K562 (cell line): ENCODE measurements around the gene FAM20B. TPM values are rescaled to one million over a fixed set of nuclear protein-coding genes. Genes with fewer than 3 reads are reported as not detected.

Experiments
- ATAC-seq: fragments of 200-7000 bp; cut with Tn5 transposase; 3 replicates; pipeline ENCODE4 v1.9.1; 2020; ENCODE audit warnings: moderate library complexity
- BruUV-seq: library from RNA; stranded (reverse); fragments of 400-500 nt; replicated peaks from 2 replicates; lab custom pipeline; 2021; lab: Mats Ljungman, UMichigan
- CTCF ChIA-PET: fragments of 300-600 bp; formaldehyde crosslinking; extraction: SDS; loops from one replicate; lab custom pipeline; 2021; ENCODE audit warnings: low intra/inter-chr PET ratio; lab: Yijun Ruan, JAX
- POLR2A ChIA-PET: fragments of 300-600, 350-650 bp; sonication (Branson Sonifier 250); formaldehyde crosslinking; extraction: SDS; loops from one replicate; lab custom pipeline; 2021; ENCODE audit warnings: antibody characterized with exemption, inconsistent platforms; lab: Yijun Ruan, JAX
- DNase-seq, 4 experiments: peaks; one replicate each; pipeline versions ENCODE4 v3.0.0 to v3.0.0-alpha.2; 2011 to 2018; ENCODE audit warnings: low spot score in 3 of 4, mixed read lengths in 3 of 4; ENCODE audit errors: extremely low read depth in 1 of 4
- FAIRE-seq: peaks from 2 replicates; lab custom pipeline; 2011; peaks lifted over from hg19 to GRCh38; lab: Jason Lieb, UNC
- H2AFZ ChIP-seq: 2 replicates; pipeline ENCODE4 v1.6.0; 2011; ENCODE audit warnings: low read depth, low read length, control low read depth, inconsistent platforms
- H3K27ac ChIP-seq: fragments of 200-600 bp; 3 replicates; pipeline ENCODE4 v1.8.0; 2011; ENCODE audit warnings: low read depth, mild to moderate bottlenecking, control low read depth, inconsistent platforms, low read length, moderate library complexity, mixed read lengths; ENCODE audit errors: extremely low read depth
- H3K27me3 ChIP-seq, 2 experiments: fragments of 300-600 bp in 1 of 2; 2 replicates in 1 of 2; 3 replicates in 1 of 2; pipeline versions ENCODE4 v1.6.0 to v1.8.0; 2011; ENCODE audit warnings: inconsistent platforms in 2 of 2, low read length in 2 of 2, mild to moderate bottlenecking in 1 of 2, mixed read lengths in 1 of 2, moderate library complexity in 1 of 2; ENCODE audit not compliant: control insufficient read depth in 2 of 2, insufficient read depth in 2 of 2
- H3K36me3 ChIP-seq: fragments of 300-600 bp; 3 replicates; pipeline ENCODE4 v1.8.0; 2011; ENCODE audit warnings: mild to moderate bottlenecking, low read length, inconsistent platforms; ENCODE audit not compliant: control insufficient read depth, insufficient read depth
- H3K4me1 ChIP-seq, 2 experiments: fragments of 200-600 bp in 1 of 2; replicated peaks in 1 of 2; 2 replicates in 1 of 2; 3 replicates in 1 of 2; pipeline versions ENCODE4 v1.5.1 to v1.8.0; 2011; ENCODE audit warnings: inconsistent platforms in 2 of 2, low read length in 2 of 2, mild to moderate bottlenecking in 1 of 2, mixed read lengths in 1 of 2, moderate library complexity in 1 of 2; ENCODE audit not compliant: control insufficient read depth in 2 of 2, insufficient read depth in 2 of 2
- H3K4me2 ChIP-seq: 2 replicates; pipeline ENCODE4 v1.6.1; 2011; ENCODE audit warnings: low read length, control low read depth, inconsistent platforms, mixed read lengths; ENCODE audit not compliant: insufficient read depth
- H3K4me3 ChIP-seq: fragments of 200-600 bp; sonication (generic), shearing (Covaris generic); 2 replicates; pipeline ENCODE4 v1.5.1; 2016; ENCODE audit warnings: control low read depth, inconsistent platforms
- H3K79me2 ChIP-seq: fragments of 200-600 bp; 3 replicates; pipeline ENCODE4 v1.8.0; 2011; ENCODE audit warnings: low read length, inconsistent platforms; ENCODE audit not compliant: control insufficient read depth, insufficient read depth
- H3K9ac ChIP-seq, 2 experiments: 2 replicates each; pipeline versions ENCODE4 v1.6.0 to v1.6.1; 2011; ENCODE audit warnings: low read depth in 2 of 2, low read length in 2 of 2, control low read depth in 1 of 2, inconsistent platforms in 1 of 2, mild to moderate bottlenecking in 1 of 2, mixed read lengths in 1 of 2; ENCODE audit not compliant: insufficient read depth in 1 of 2
- H3K9me1 ChIP-seq: one replicate; pipeline ENCODE4 v1.6.0; 2011; ENCODE audit warnings: inconsistent platforms, mild to moderate bottlenecking, low read length, moderate library complexity; ENCODE audit not compliant: control insufficient read depth, insufficient read depth
- H3K9me3 ChIP-seq: replicated peaks from 2 replicates; pipeline ENCODE4 v1.5.1; 2011; ENCODE audit warnings: low read depth, low read length, inconsistent platforms; ENCODE audit not compliant: control insufficient read depth, insufficient read depth
- H4K20me1 ChIP-seq: replicated peaks from 2 replicates; pipeline ENCODE4 v1.6.1; 2011; ENCODE audit warnings: low read length, inconsistent platforms, mixed read lengths; ENCODE audit not compliant: control insufficient read depth, insufficient read depth
- CHD7 ChIP-seq: fragments of 200-600 bp; sonication (generic); IDR thresholded peaks from one replicate; pipeline ENCODE4 v1.6.1; 2012; ENCODE audit warnings: mild to moderate bottlenecking, low read depth, low read length, inconsistent platforms
- KLF1 ChIP-seq: fragments of 450-650 bp; IDR thresholded peaks from 2 replicates; pipeline ENCODE4 v1.6.1; 2016; ENCODE audit warnings: missing genetic modification characterization, missing compliant biosample characterization
- PML ChIP-seq: IDR thresholded peaks from 2 replicates; pipeline ENCODE4 v1.6.1; 2012; ENCODE audit warnings: low read length, inconsistent platforms
- XRCC5 ChIP-seq: fragments of 200-400 bp; formaldehyde crosslinking; IDR thresholded peaks from 2 replicates; pipeline ENCODE4 v1.6.1; 2017; ENCODE audit warnings: low read depth, mild to moderate bottlenecking, low read length
- WGBS: fragments of 100-300 bp; shearing (Covaris generic); methylation state at CpG from one replicate; pipeline ENCODE4 v1.1.6; 2016; ENCODE audit warnings: low coverage, mixed read lengths; ENCODE audit not compliant: insufficient coverage; ENCODE audit errors: missing lambda C conversion rate; 5-methylcytosine and 5-hydroxymethylcytosine counted together
- in situ Hi-C: fragments of 300-500 bp; cut with MboI; formaldehyde crosslinking; loops from 4 replicates; pipeline ENCODE4 v1.15.0; 2018; ENCODE audit warnings: inconsistent platforms, mixed read lengths
- intact Hi-C: fragments of 100-400 bp; cut with micrococcal nuclease; formaldehyde crosslinking; loops from 2 replicates; pipeline ENCODE4 v1.14.2; 2022
- polyA plus RNA-seq, 8 experiments: library from polyadenylated mRNA; depleted of rRNA in 4 of 8; stranded (reverse) in 5 of 8; unstranded in 3 of 8; fragments of >200 nt; fragmentation: Nextera tagmentation in 2 of 8; fragmentation: Illumina TruSeq in 1 of 8; extraction: Ambion mirVana in 2 of 8; extraction: Trizol in 1 of 8; gene quantifications; 2 replicates each; pipeline versions ENCODE4 v1.2.1 to v1.2.3, GENCODE V29; 2011 to 2014; ENCODE audit warnings: inconsistent platforms in 1 of 8, missing spikeins in 1 of 8
- total RNA-seq, 7 experiments: library from RNA; depleted of rRNA in 6 of 7; stranded (reverse); fragments of >200 nt in 6 of 7; fragmentation: Illumina TruSeq in 2 of 7; extraction: Trizol in 2 of 7; gene quantifications; 2 replicates each; pipeline versions ENCODE4 v1.2.1 to v1.2.3, GENCODE V29; 2011 to 2021; ENCODE audit warnings: low replicate concordance in 1 of 7

FAM20B gene
- total and polyA plus RNA-seq, 9 of the 15 experiments (the other 6 are each of a cell fraction or from before 2014, with no cell fraction given): 7.2 to 67.5 (median 42.9) TPM

- TF ChIP-seq PML (no peak), XRCC5 (0 out of 2 replicates have a peak, but pooled peaks have one; percentile 13), KLF1 (tag) (no peak)
Observed at GRCh38 chr1:179023946-179024650, 1.6 kb upstream of the FAM20B start (continued).

- ChIA-PET CTCF (no interaction called here), POLR2A (interaction anchor here (2.3 to 3.9 kb wide), 3 partner anchors 8 to 20 kb away, joined by 14 to 29 read pairs (median 15); no protein-coding TSS in a partner anchor)
- in situ Hi-C loops (no loop called here), intact Hi-C loops (loop anchor here (1.0 to 2.0 kb wide), 2 partner anchors 21 to 35 kb away; no protein-coding TSS in a partner anchor)
- Histone ChIP-seq H3K79me2 (peaks cover 51% of the 10 kb centered on the region), H4K20me1 (peaks cover 7% of the 10 kb centered on the region), H3K27ac (peak overlapping the region; percentile 95), H3K4me1 (peaks cover 28 to 61% of the 10 kb centered on the region in 2 experiments), H2AFZ (peak overlapping the region; percentile 81), H3K36me3 (no peaks in the 10 kb centered on the region), H3K9ac (peak overlapping the region; percentile 94 to 97), H3K27me3 (no peaks in the 10 kb centered on the region), H3K4me2 (peak overlapping the region; percentile 94), H3K9me1 (no peaks in the 10 kb centered on the region), H3K9me3 (peaks cover 2% of the 10 kb centered on the region; the same call in 1 of the 2 replicates), H3K4me3 (peak overlapping the region; percentile 72)
- DNase-seq: peak; percentile 85 to 96 (median 94)
- WGBS: 0% methylated on average over 51 of the region's 110 CpGs
- peak; percentile 81 for ATAC-seq
- no TSS peak for BruUV-seq
- FAIRE-seq: no peak
- TF ChIP-seq CHD7: no peak
Observed at GRCh38 chr1:179025975-179026812, 500 bp downstream of the FAM20B start.
